NCI-H1417 (cell line): Measurements from ENCODE around the gene CHN2.

Experiments
- DNase-seq, 3 experiments: peaks; one replicate each; lab custom pipeline; 2025; lab: John Stamatoyannopoulos, UW

The CHN2 gene

DNA sequence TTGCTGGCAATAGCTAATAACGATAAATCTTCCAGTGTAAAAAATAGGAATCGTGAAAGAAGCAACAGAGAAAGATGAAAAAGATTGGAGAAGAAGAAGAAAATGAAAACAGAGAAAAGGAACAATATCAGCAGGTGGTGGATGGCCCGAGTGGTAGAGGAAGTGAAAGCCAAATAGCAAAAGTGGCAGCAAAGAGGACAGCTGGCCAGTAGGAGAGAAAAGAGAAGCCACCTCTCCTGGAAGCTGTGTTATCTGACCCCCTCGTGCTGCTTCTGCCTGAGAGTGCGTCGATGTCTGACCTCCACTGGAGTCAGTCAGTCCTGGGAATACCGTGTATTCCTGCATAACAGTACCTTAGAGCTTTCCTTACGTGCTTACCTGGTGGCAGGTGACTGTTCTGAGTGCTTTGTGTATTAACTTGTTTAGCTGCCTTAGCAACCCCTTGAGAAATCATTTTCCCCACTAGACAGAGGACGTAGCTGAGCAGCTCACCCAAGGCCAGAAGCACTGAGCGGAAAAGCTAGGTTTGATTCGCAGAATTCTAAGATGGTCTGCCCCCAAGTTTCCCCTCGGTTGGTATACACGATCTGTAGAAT is 88.3 kb downstream of the CHN2 start:
- DNase-seq = peak; percentile 40 to 72 (median 70)

DNA sequence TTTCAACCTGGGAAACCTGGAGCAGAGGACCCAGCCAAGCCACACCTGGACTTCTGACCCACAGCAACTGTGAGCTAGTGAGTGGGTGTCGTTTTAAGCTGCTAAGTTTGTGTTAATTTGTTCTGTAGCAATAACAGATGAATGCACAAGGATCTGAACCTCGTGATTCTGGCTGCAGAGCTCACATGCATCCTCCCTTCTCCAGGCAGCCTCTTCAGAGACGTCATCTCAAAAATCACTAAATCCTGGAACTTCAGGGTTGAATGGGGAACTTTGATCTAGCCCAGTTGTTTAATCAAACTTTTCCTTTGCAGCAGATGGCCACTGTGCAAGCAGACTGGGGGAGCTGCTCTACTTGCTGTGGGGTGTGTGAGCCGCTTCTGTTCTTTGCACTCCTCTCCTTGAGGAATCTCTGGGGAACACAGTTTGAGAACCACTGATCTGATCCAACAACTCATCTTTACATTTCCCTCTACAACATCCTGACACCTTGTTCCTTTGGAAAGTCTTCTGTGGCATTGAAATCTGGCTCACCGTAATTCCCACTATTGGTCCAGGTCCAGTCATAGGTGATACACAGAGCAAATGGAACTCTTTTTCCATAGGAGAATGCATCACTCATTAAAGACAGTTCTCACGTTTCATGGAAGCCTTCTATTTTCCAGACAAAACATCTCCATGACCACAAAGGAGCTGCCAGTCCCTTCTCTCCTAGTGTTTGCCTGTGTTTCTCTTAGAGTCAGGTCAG is 90.3 kb downstream of the CHN2 start:
- DNase-seq = peak in 1 of 3 experiments; percentile 54

DNA sequence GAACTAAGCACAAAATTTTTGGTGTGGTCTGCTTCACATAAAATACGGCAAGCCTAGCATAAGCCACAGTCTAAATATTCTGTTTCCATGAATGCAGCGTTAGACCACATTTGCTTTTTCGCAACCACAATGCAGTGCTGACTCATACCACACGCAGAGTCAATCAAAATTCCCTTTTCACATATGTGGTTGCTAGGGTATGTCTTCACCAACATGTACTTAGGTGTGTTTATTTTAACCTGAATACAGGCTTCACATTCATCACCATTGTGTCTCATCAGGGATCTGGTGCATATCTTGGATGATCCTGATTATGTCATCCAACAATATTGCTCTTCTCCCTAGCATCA is 90.8 kb downstream of the CHN2 start:
- peak; percentile 45 to 77 (median 54) for DNase-seq

DNA sequence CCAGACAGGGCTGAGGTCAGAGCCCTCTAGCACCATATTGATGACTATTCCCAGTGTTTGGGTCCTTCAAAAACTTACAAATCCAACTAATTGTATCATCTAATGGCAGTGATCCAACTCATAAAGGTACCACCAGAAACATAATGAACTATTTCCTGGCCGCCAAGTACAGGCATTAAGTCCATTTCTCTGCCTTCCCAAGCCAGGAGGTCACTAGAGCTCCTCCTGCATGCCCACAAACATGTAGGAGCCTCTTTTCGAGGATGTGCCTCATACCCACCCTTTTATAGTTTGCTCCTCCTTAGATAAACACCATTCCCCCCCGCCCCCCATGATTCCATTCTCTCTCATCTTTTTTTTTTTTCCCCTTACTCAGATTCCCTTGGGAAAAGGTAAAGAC is 91.3 kb downstream of the CHN2 start:
- DNase-seq = no peak

DNA sequence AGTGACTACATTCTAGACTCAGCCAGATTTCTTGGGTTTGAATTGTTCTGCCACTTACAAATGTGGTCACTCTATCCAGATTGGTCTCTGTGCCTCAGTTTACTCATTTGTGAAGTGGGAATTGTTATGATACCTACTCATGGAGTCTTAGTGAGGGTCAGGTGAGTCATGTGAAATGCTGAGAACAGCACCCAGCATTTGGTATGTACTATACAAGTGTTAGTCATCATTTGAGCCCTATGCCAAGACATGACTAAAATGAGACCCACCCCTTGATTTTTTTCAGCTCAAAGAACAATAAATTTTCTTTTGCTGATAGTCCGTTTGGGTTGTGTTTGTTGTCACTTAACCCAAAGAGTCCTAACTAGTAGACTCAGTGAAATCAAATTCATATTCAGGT is 92.8 kb downstream of the CHN2 start:
- no peak for DNase-seq

DNA sequence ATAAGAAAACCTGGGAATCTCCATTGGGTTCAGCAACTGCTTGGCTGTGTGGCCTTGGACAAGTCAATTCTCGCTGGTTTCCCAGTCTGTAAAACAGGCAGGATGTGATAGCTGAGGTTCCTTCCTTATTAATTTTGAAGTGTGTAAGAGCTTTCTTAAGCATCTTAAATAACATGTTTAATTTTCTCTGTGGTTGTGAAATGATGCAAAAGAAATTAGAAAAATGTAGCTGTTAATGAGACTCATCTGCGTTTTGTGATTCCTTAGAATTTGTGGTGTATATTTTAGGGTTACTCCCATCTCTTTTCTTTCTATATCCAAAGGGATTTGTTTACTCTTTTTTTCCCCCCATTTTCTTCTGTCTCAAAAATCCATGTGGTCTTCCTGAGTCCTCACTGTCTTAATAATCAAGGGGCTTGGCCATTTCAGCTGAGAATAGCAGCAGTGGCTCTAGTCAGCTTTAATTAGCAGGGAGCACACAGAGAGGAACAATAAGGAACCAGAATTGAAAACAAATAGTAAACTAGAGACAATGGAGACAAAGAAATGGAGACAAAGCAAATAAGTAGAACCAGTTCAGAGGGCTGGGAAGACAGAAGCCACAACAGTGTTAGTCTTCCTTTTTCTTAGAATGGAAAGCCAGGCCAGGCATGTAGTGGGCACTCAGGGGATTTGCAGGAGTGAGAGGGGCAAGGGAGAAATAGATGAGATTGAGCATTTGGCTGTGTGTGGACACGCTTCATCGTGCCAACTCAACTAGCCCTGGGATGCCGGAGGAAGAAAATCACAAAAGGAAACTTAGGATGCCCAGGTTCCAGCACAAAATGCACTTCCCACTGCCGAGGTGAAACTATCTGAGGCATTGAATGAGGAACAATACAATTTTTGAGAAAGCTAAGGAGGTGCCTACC is 93.9 kb downstream of the CHN2 start:
- peak in 2 of 3 experiments; percentile 57 to 84 for DNase-seq

DNA sequence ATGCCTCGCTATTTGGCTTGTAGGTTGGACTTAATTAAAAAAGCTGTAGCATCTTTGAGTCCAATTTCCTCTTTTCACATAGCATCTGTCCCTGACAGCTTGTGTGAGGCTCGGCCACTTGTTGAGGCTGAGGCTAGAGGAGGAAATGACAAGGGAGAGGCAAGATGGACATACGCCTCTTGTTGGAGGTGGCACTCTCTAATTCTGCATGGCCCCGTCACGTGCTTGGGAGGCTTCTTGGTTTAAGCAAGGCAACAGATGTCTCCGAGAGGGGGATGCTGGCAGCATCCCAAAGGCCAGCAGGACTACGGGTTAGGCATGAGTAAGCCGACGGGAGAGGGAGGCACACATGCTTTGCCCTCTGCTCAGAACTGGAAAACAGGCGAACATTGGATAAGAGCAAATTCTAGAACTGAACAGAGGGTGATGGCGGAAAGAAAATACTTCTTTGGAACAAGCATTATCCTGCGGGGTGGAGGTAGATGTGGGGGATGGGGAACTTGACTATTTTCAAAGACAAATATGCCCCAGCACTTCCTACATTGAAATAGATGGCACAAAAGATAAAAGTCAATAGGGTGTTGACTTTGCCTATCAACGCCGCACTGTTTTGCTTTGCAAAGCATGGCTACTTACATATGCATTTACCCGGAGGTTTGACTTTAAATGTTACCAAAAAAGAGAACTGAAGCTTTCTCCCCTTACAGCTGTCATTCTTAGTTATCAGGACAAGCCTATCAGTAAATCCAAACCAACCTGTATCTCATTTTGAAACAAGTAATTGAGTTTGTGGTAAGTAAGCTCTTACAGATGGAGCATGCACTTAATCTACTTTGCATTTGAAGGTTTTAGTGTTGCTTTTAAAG is 94.8 kb downstream of the CHN2 start:
- DNase-seq = no peak

DNA sequence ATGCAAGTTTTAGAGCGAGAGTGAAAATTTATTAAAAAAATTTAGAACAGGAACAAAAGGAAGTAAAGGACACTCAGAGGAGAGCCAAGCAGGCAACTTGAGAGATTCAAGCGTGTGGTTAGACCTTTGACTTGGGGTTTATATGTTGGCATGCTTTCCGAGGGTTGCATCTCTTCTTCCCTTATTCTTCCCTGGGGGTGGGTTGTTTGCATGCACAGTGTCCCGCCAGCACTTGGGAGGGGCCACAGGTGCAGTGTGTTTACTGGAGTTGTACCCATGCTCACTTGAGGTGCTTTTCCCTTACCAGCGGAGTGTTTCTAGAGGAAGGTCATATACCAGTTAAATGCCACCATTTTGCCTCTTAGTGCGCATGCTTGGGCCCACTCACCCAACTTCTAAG is 96.3 kb downstream of the CHN2 start:
- DNase-seq = no peak

DNA sequence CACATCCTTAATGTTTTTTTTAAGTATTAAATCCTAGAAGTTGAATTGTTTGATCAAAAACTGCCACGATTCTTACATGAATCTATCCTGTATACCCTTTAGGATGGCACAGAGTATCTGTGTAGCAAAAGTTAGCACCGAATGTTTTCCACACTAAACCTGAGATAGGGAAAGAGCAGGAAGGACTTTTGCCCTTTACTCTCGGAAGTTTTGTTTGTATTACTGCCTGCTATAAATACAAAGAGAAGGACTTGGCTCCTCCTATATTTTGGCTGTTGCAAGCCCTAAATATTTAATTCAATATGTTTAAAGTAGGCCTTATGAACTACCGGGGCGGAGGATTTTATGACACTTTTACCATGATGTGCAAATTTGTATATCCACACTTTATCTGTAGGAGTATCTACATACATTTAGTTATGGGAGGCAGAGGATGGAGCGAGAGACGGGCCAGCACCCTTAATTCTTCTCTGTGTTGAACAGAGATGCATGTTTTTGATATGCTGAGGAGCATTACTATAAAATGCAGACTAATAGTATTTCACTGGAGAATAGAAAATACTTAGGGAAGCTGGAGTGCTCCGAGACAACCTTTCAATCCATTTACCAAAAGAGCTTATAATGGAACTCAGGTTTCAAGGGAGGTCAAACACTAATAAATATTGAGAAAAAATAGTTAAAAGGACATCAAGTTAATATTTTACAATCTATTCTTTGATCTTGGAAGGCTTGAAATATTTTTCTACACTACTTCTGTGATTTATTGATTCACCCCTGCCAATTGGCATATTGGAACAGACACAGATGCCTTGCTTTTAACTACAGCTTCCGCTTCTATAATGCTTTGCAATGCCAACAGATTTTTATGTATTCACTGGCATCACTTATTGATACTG is 97.4 kb downstream of the CHN2 start:
- no peak for DNase-seq

DNA sequence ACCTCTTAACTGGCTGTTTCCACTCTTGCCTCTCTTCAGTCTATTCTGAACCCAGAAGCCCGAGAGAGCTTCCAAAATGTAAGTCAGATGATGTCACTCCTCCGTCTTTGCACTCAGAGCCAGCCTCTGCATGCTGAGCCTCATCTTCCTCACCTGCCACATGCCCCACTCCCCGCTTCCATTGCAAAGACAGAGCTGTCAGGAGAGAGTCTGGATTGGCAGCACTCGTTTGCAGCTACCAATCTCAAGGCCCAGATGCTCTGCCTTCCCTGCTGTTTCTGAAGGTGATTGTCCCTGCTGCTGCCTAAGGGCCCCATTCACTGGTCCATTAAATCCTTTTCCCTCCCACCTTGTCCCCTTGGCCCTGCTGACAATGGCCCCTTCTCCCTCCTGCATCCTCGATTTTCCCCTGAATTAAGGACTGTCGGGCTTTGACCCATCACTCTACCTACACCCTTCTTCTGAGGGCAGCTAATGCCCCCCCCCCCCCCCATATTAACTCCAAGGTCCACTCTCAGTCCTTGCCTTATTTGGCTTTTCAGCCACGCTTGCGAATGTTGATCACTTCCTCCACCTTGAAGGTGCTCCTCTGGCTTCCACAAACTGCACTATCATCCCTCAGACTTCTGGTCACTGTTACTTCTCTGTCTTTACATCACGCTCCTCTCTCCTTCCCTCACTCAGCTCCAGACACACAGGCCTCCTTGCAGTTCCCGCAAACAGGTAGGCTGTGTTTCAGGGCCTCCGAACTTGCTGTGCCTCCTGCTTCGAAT is 98.5 kb downstream of the CHN2 start:
- DNase-seq = peak in 1 of 3 experiments; percentile 28

DNA sequence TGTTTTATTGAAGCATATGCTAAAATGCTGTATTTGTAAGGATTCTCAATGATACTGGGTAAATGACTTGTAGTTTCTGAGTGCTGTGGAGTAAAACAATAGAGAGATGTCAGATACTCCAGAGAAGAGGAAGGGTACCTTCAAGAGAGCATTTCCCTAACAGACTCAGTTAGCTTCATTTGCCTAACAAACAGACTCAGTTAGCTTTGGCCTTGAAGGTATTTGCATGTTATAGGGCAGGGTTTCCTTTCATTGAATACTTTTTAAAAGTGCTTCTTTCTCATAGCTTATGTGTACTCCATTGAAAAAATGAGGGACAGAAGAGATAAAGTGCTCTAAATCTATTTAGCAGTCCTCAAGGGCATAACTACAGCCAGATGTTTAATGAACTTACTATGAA is 101.8 kb downstream of the CHN2 start:
- no peak for DNase-seq

DNA sequence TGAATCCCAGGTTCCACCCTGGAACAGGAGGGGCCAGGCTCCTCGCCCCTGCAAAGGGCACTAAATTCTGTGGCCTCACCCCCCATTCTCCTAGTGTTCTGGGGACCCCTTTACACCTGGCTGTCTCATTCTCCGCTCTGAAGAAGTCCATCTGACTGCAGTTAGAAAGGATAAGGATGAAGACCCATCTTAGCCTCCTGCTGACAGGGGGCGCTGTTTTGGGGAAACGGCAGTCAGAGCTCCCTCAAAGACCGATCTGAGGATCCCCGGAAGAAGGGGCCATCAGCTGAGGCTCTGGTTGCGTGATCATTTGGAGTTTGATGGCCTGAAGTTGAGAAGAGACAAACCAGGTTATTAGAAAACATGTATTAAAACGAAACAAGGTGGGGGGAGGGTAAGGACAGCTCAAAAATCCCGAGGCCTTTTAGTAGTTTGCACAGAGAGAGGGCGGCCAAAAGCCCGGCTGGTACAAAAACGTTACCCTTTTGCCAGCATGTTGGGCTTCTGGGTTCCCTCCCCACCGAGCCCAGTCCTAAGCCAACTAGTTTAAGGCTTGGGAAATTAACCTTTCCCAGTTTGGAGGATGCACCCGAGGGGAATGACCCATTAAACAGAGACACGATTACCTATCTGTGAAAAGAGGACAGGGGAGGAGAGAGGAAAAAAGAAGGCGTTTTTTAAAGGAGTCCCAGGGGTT is 102.8 kb downstream of the CHN2 start:
- DNase-seq = no peak

DNA sequence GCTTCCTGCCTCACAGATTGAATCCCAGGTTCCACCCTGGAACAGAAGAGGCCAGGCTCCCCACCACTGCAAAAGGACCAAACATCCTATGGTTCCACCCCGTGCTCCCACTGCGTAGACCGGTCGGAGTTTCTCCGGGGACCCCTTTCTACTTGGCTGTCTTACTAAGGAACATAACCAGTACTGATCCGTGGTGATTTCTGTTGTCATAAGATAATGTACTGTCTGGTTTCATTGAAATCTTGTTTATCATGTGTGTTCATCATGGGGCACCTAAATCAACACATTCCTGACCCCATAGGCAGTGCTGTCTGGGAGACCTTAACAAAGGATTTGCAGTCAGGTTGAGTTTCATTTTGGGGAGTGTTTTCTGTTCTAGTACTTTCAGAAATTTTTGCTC is 104.5 kb downstream of the CHN2 start:
- DNase-seq = no peak

DNA sequence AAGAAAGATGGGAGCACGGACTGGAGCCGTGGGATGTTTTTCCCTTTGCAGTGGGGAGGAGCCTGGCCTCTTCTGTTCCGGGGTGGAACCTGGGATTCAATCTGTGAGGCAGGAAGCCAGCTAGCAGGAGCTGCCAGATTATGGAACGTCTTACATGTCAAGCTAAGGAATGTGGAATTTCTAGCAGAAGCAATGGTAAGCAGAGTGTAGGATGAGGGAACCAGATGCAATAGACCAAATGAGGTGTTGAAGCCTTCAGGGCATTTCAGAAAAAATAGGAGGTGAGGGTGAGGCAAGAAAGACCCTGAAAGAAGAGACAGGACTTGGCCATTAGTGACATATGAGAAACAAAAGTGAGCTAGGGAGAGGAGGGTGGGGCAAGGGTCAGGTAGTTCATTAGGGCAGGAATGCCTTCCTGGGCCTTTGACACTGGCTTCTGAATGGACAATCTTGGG is 105.5 kb downstream of the CHN2 start:
- DNase-seq = no peak

DNA sequence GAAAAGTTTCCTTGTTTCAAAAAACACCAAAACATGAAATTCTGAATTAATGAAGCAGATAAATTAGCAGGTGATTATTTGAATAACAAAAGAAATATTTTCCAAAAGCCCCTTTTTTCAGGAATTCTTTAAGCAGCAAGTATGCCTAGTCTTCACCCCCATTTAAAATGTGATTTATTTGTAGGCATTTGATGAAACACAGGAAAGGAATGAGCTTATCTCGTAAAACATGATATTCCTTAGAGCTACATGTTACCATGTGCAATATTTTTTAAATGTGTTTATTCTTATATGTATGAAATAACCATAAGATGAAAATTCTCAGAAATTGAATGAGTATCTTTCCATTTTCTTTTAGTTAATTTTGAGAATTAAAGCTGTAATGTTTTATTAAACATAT is 106.1 kb downstream of the CHN2 start:
- DNase-seq = no peak

DNA sequence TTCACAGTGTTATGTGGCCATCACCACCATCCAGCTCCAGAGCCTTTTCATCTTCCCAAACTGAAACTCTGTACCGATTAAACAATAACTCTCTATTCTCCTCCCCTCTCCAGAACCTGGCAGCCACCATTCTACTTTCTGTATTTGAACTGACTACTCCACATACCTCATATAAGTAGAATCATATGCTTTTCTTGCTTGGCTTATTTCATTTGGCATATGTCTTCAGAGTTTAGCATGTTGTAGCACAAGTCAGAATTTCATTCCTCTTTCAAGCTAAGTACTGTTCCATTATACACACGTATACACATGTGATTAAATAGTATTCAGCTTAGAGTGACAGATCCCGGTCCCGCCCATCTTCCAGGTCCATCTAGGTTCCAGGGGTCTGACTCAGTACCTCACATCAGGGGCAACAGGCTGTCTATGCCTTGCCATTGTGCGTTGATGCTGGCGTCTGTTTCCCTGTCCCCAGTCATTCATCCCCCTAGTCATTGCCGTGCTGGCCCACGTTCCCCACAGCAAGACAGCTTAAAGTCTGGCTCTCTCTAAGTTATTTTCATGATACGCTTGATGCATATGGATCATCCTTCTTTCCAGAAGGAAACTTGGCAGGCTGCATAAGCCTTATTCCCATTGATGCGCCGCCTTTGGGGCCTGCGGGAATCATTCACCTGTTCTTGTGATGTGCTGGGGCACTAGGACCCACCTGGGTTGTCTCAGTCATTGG is 108.3 kb downstream of the CHN2 start:
- DNase-seq = no peak

DNA sequence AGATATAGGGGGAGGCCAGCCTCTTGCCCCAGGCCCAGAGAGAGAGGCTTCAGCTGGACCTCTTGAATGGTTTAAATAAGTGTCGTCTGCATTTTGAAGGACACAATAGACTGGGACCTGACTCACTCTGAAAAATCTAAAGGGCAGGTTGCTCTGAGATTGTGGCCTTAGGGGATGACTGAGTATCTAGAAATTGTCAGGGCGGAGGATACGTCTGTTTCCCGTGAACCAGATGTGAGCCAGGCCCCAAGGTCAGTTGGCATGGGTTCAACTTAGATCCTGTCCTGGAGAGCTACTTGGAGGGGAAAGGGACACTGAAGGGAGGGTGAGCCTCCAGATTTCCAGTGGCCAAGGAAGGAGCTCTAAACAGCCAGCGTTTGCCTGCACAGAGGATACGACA is 110.2 kb downstream of the CHN2 start:
- DNase-seq = peak in 1 of 3 experiments; percentile 25

DNA sequence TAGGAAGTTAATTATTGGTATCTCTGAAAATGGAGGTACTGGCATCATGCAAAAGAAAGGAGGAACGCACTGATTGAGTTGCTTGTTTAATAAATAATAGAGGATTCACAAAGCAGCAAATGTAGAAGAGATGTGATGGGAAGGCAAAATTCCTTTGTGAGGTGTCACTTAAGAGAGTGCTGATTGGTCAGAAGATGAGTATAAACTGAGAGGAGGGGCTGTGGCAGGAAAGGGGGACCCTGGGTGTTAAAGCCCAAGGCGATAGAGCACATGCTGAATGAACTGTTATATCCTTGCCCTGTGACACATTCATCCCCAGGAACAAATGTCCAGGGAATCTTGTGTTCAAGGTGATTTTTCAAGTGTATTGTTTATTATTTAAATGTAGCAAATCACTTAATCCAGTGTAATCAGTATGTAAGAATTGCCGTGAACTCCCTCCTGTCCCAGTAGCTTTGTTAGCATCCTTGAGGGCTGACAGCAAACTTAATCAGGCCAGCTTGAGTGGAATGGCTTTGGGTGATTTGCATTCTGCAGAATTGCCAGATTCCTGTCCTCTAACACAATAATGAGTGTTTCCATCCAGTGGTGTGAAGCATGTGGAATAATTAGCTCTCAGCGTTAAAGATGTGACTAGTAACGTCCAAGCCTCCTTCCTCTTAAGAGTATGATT is 111.9 kb downstream of the CHN2 start:
- DNase-seq = no peak
